Measurements from ENCODE around the gene KSR2.
"Not testable (repeated sequence)": the region's sequence is repeated elsewhere in the genome, so short reads cannot be mapped to it uniquely, and the experiment has no call there.

Gene KSR2

GRCh38 chr12:117649796-117650195 is 319.0 kb downstream of the KSR2 start:
- no peak for DNase-seq (ENCODE audit: low read depth)
- H3K4me3 ChIP-seq (ENCODE audit: low read depth, low read length), result no peak overlapping the region
- no peak for TF ChIP-seq CTCF (IDR thresholded peaks at IDR 0.05; ENCODE audit: insufficient read depth, low read depth, low read length, missing control alignments)

- H3K4me3 ChIP-seq (ENCODE audit: low read depth, low read length), result no peak overlapping the region
- no peak for DNase-seq (ENCODE audit: low read depth)
- TF ChIP-seq CTCF (IDR thresholded peaks at IDR 0.05; ENCODE audit: insufficient read depth, low read depth, low read length, missing control alignments), result no peak
These were observed 322.3 kb downstream of the KSR2 start for GRCh38 chr12:117646520-117646919.

- TF ChIP-seq CTCF (IDR thresholded peaks at IDR 0.05; ENCODE audit: insufficient read depth, low read depth, low read length, missing control alignments), result no peak
- H3K4me3 ChIP-seq (ENCODE audit: low read depth, low read length), result no peak overlapping the region
- no peak for DNase-seq (ENCODE audit: low read depth)
These were observed 323.3 kb downstream of the KSR2 start for GRCh38 chr12:117645473-117645872.

GRCh38 chr12:117643971-117644370 is 324.8 kb downstream of the KSR2 start:
- no peak for DNase-seq (ENCODE audit: low read depth)
- H3K4me3 ChIP-seq (ENCODE audit: low read depth, low read length), result no peak overlapping the region
- TF ChIP-seq CTCF (IDR thresholded peaks at IDR 0.05; ENCODE audit: insufficient read depth, low read depth, low read length, missing control alignments), result no peak

GRCh38 chr12:117641885-117642284 is 326.9 kb downstream of the KSR2 start:
- no peak for TF ChIP-seq CTCF (IDR thresholded peaks at IDR 0.05; ENCODE audit: insufficient read depth, low read depth, low read length, missing control alignments)
- DNase-seq (ENCODE audit: low read depth), result no peak
- H3K4me3 ChIP-seq (ENCODE audit: low read depth, low read length), result no peak overlapping the region

- no peak for TF ChIP-seq CTCF (IDR thresholded peaks at IDR 0.05; ENCODE audit: insufficient read depth, low read depth, low read length, missing control alignments)
- no peak overlapping the region for H3K4me3 ChIP-seq (ENCODE audit: low read depth, low read length)
- DNase-seq (ENCODE audit: low read depth), result no peak
These were observed 328.3 kb downstream of the KSR2 start for GRCh38 chr12:117640511-117640910.

GRCh38 chr12:117629454-117629853 is 339.3 kb downstream of the KSR2 start:
- DNase-seq (ENCODE audit: low read depth), result no peak
- H3K4me3 ChIP-seq (ENCODE audit: low read depth, low read length), result no peak overlapping the region
- no peak for TF ChIP-seq CTCF (IDR thresholded peaks at IDR 0.05; ENCODE audit: insufficient read depth, low read depth, low read length, missing control alignments)

GRCh38 chr12:117628711-117629110 is 340.1 kb downstream of the KSR2 start:
- not testable (repeated sequence) for DNase-seq (ENCODE audit: low read depth); H3K4me3 ChIP-seq (ENCODE audit: low read depth, low read length)
